ENCODE measurements around the gene RNASE7.

- no peak for TF ChIP-seq CTCF (IDR thresholded peaks at IDR 0.05)
- TF ChIP-seq POLR2AphosphoS5 (IDR thresholded peaks at IDR 0.05): no peak
- no peak for TF ChIP-seq POLR2A (IDR thresholded peaks at IDR 0.05)
- TF ChIP-seq EP300 (IDR thresholded peaks at IDR 0.05): no peak
Measured at GRCh38 chr14:21078726-21079125, 36.6 kb downstream of the RNASE7 start.

Data from gastroesophageal sphincter (tissue), 3 donors.